ENCODE measurements around the gene DHX58.

DHX58 gene

GRCh38 chr17:42114118-42114517, 1.6 kb upstream of the DHX58 start:
- H3K4me3 ChIP-seq (ENCODE audit: low read length): no peak overlapping the region
- no peak for DNase-seq (ENCODE audit: low read depth)
- no peak for TF ChIP-seq CTCF (IDR thresholded peaks at IDR 0.05; ENCODE audit: insufficient read depth, low read depth, low read length, missing control alignments)

- H3K4me3 ChIP-seq (ENCODE audit: low read length): no peak overlapping the region
- DNase-seq (ENCODE audit: low read depth): no peak
- TF ChIP-seq CTCF (IDR thresholded peaks at IDR 0.05; ENCODE audit: insufficient read depth, low read depth, low read length, missing control alignments): no peak
Observed at GRCh38 chr17:42113293-42114069, 967 bp upstream of the DHX58 start.

- peak overlapping the region; percentile 56 for H3K4me3 ChIP-seq (ENCODE audit: low read length)
- DNase-seq (ENCODE audit: low read depth): peak; percentile 52
- no peak for TF ChIP-seq CTCF (IDR thresholded peaks at IDR 0.05; ENCODE audit: insufficient read depth, low read depth, low read length, missing control alignments)
Observed at GRCh38 chr17:42111871-42112551, 503 bp downstream of the DHX58 start.

- no peak for DNase-seq (ENCODE audit: low read depth)
- no peak for TF ChIP-seq CTCF (IDR thresholded peaks at IDR 0.05; ENCODE audit: insufficient read depth, low read depth, low read length, missing control alignments)
- H3K4me3 ChIP-seq (ENCODE audit: low read length): no peak overlapping the region
Observed at GRCh38 chr17:42111265-42111636, 1.3 kb downstream of the DHX58 start.

- H3K4me3 ChIP-seq (ENCODE audit: low read length): no peak overlapping the region
- no peak for TF ChIP-seq CTCF (IDR thresholded peaks at IDR 0.05; ENCODE audit: insufficient read depth, low read depth, low read length, missing control alignments)
- no peak for DNase-seq (ENCODE audit: low read depth)
Observed at GRCh38 chr17:42110301-42111264, 1.9 kb downstream of the DHX58 start.

GRCh38 chr17:42109086-42109485, 3.4 kb downstream of the DHX58 start:
- H3K4me3 ChIP-seq (ENCODE audit: low read length): no peak overlapping the region
- TF ChIP-seq CTCF (IDR thresholded peaks at IDR 0.05; ENCODE audit: insufficient read depth, low read depth, low read length, missing control alignments): no peak
- no peak for DNase-seq (ENCODE audit: low read depth)
